Measurements from ENCODE around the gene ATL2.

ATL2 gene

DNA sequence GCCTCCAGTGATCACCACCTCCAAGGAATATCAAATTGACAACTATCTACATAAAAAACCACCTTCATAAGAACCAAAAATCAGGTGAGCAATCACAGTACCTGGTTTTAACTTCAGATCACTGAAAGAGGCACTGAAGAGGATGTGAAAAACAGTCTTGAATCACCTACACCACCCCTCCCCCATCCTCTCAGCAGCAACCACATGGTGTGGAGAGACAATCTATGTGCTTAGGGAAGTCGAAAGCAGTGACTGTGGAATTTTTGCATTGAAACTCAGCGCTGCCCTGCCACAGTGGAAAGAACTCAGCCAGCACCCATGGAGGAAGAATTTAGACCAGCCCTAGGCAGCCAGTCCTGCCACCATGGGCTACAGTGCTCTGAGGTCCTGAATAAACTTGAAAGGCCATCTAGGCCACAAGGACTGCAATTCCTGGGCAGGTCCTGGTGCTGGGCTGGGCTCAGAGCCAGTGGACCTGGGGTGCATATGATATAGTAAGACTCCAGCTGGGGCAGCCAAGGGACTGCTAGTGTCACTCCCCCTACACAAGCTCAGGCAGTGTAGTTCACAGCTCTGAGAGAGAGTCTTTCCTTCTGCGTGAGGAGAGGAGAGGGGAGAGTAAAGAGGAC is 75.6 kb downstream of the ATL2 start:
- H3K9ac ChIP-seq (ENCODE audit: insufficient read length) = no peak overlapping the region
- peaks cover 56% of the 10 kb centered on the region for H3K36me3 ChIP-seq (ENCODE audit: insufficient read depth, low read length)
- TF ChIP-seq FOXP2 (optimal IDR thresholded peaks at IDR 0.05; ENCODE audit: control extremely low read depth, extremely low read length, insufficient read depth) (no peak), EZH2 (IDR thresholded peaks at IDR 0.05) (no peak), POLR2AphosphoS5 (IDR thresholded peaks at IDR 0.05; ENCODE audit: borderline replicate concordance, low read depth, low read length) (no peak)
- H3K4me3 ChIP-seq = no peak overlapping the region
- H3K9me3 ChIP-seq (ENCODE audit: low read depth, low read length) = no peaks in the 10 kb centered on the region
- no peak overlapping the region for H3K27ac ChIP-seq
- DNase-seq (ENCODE audit: low read depth, low spot score) = no peak

DNA sequence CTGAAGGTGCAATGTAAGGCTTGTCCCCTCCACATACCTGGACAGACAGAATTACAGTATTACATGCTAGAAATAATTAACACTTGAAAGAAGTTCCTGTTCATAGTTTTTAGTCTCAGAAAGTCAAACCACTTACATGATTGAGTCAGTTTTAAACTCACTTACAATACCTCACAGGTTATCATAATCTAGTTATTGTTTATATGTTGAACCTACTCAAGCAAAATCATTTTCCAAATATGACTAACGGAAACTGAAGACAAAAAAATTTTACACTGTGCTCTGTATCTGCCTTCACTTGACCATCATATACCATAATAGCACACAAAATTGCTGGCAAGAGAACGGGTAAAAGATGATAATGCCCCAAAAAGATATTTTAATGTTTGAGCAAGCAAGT is 78.5 kb downstream of the ATL2 start:
- peaks cover 47% of the 10 kb centered on the region for H3K36me3 ChIP-seq (ENCODE audit: insufficient read depth, low read length)

DNA sequence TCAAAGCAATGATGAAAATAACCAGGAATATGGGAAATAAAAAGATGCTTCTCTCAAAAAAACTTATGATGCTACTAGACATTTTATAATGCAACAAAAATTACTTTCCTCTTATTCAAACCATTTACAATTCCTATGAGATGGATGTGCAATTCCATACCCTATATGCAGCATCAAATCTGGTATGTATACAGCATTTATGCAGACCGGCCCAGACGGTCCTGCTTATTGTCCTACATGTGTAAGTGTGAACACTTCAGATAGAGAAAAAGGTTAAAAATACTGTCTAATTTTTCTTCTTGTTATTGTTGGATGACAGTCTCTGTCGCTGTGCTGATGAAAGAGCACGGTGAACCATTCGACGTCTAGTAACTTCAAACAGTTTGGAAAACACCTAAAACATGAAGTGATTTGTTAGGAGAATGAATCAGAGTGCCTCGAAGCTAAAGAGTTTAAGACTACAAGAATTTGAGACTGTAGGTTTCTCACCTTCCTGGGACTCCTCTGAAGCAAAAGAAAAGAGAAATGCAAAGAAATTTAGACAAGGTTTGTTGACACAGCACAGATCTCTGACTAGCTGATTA is 80.8 kb downstream of the ATL2 start:
- Histone ChIP-seq H3K9ac (ENCODE audit: insufficient read length) (no peak overlapping the region), H3K4me3 (no peak overlapping the region), H3K9me3 (ENCODE audit: low read depth, low read length) (no peaks in the 10 kb centered on the region), H3K36me3 (ENCODE audit: insufficient read depth, low read length) (peaks cover 38% of the 10 kb centered on the region), H3K27ac (no peak overlapping the region)
- no peak for DNase-seq (ENCODE audit: low read depth, low spot score)
- TF ChIP-seq FOXP2 (optimal IDR thresholded peaks at IDR 0.05; ENCODE audit: control extremely low read depth, extremely low read length, insufficient read depth) = no peak
- no peak for TF ChIP-seq EZH2 (IDR thresholded peaks at IDR 0.05)
- no peak for TF ChIP-seq POLR2AphosphoS5 (IDR thresholded peaks at IDR 0.05; ENCODE audit: borderline replicate concordance, low read depth, low read length)

More for the DNA sequence above, 78.5 kb downstream of the ATL2 start:
- H3K9ac ChIP-seq (ENCODE audit: insufficient read length) = no peak overlapping the region
- H3K9me3 ChIP-seq (ENCODE audit: low read depth, low read length) = no peaks in the 10 kb centered on the region
- DNase-seq (ENCODE audit: low read depth, low spot score) = no peak
- no peak overlapping the region for H3K27ac ChIP-seq
- no peak for TF ChIP-seq POLR2AphosphoS5 (IDR thresholded peaks at IDR 0.05; ENCODE audit: borderline replicate concordance, low read depth, low read length)
- no peak for TF ChIP-seq FOXP2 (optimal IDR thresholded peaks at IDR 0.05; ENCODE audit: control extremely low read depth, extremely low read length, insufficient read depth)
- no peak for TF ChIP-seq EZH2 (IDR thresholded peaks at IDR 0.05)
- no peak overlapping the region for H3K4me3 ChIP-seq

DNA sequence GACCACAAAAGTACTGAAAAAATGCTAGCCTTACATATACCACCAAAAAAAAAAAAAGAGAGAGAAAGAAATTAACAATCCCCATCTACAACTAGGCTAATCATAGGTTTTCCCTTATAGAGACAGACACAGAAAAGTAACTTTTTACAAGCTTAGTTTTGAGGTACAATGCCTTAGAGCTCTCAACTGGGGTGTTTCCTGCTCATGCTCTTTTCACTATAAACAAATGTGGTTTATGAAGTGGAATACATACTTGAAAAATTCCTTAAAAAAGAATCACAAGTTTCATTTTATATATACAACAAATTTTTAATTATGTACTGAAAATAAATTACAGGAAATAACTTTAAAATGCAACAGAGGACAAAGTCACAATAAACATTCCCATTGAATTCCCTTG is 82.5 kb downstream of the ATL2 start:
- Histone ChIP-seq H3K27ac (peak overlapping the region; percentile 76), H3K9me3 (ENCODE audit: low read depth, low read length) (no peaks in the 10 kb centered on the region), H3K4me3 (no peak overlapping the region), H3K36me3 (ENCODE audit: insufficient read depth, low read length) (peaks cover 38% of the 10 kb centered on the region), H3K9ac (ENCODE audit: insufficient read length) (no peak overlapping the region)
- no peak for DNase-seq (ENCODE audit: low read depth, low spot score)
- no peak for TF ChIP-seq POLR2AphosphoS5 (IDR thresholded peaks at IDR 0.05; ENCODE audit: borderline replicate concordance, low read depth, low read length)
- TF ChIP-seq EZH2 (IDR thresholded peaks at IDR 0.05) = no peak
- no peak for TF ChIP-seq FOXP2 (optimal IDR thresholded peaks at IDR 0.05; ENCODE audit: control extremely low read depth, extremely low read length, insufficient read depth)

DNA sequence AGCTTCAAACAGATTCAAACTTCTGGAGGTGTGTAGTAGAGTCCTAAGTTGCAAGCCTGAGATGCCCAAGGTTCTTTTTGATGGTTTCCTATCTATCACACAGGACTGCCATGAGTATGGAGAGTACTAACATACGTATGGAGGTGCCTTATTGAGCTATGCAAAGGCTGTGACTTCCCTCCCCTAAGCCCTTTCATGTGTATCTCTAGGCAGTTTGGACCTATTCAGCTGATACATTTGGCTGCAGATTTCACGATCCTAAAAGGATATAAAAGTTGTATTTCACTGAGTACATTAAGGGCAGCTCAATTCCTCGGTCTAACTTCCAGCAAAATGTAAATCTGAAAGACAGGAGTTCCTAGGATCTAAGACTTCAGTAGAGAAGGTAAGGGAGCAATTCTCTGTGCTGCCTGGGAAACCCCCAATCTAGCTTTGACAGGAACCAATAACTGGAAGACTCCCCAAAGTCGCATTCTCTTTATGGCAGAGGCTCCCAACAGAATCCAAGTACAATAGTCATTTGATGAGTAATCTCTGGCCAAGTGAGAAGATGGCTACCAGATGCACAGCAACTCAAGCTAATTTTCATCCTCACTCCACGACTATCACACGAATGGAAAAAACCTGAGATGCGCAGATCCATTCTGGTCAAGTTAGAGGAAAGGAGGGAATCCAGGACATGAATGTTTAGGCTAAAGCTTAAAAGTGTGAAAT is 83.8 kb downstream of the ATL2 start:
- DNase-seq (ENCODE audit: low read depth, low spot score) = no peak
- Histone ChIP-seq H3K36me3 (ENCODE audit: insufficient read depth, low read length) (peaks cover 32% of the 10 kb centered on the region), H3K27ac (no peak overlapping the region), H3K4me3 (no peak overlapping the region), H3K9me3 (ENCODE audit: low read depth, low read length) (no peaks in the 10 kb centered on the region), H3K9ac (ENCODE audit: insufficient read length) (no peak overlapping the region)
- TF ChIP-seq POLR2AphosphoS5 (IDR thresholded peaks at IDR 0.05; ENCODE audit: borderline replicate concordance, low read depth, low read length) (no peak), FOXP2 (optimal IDR thresholded peaks at IDR 0.05; ENCODE audit: control extremely low read depth, extremely low read length, insufficient read depth) (no peak)

DNA sequence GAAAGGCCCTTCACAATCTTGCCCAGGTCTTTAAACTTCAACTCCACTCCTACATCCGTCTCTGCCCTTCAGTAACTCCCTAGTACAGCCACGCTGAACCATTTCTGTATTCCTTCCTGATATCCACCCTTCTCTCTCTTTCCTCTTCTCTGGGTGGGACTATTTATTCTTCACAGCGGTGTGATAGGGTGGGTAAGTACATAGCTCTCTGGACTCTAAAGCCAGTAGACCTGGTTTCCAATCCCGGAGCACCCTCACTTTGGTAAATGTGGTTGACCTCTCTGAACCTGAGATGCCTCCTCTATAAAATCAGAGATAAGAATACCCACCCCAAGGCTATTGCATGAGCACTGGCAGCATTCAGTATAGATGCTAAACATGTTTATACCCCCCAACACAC is 86.7 kb downstream of the ATL2 start:
- DNase-seq (ENCODE audit: low read depth, low spot score) = no peak
- Histone ChIP-seq H3K27ac (no peak overlapping the region), H3K9me3 (ENCODE audit: low read depth, low read length) (no peaks in the 10 kb centered on the region), H3K36me3 (ENCODE audit: insufficient read depth, low read length) (peaks cover 2% of the 10 kb centered on the region; the same call in 1 of the 2 replicates), H3K9ac (ENCODE audit: insufficient read length) (no peak overlapping the region), H3K4me3 (no peak overlapping the region)
- no peak for TF ChIP-seq POLR2AphosphoS5 (IDR thresholded peaks at IDR 0.05; ENCODE audit: borderline replicate concordance, low read depth, low read length)
- no peak for TF ChIP-seq EZH2 (IDR thresholded peaks at IDR 0.05)
- TF ChIP-seq FOXP2 (optimal IDR thresholded peaks at IDR 0.05; ENCODE audit: control extremely low read depth, extremely low read length, insufficient read depth) = no peak

DNA sequence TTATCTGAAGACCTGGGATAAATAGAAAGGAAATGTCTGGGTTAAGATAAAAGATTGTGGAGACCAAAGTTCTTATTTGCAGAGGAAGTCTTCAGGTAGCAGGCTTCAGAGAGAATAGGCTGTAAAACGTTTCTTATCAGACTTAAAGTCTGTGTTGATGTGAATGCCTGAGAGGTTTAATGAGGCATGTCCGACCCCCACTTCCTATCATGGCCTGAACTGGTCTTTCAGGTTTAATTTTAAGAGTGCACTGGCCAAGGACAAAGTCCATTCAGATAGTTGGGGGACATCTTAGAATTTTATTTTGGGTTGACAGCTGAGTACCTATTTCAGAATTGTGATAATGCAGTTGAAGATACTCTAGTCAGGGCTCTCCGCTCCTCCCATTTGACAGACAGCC is 92.1 kb downstream of the ATL2 start:
- Histone ChIP-seq H3K9ac (ENCODE audit: insufficient read length) (no peak overlapping the region), H3K4me3 (no peak overlapping the region), H3K27ac (no peak overlapping the region), H3K36me3 (ENCODE audit: insufficient read depth, low read length) (no peaks in the 10 kb centered on the region), H3K9me3 (ENCODE audit: low read depth, low read length) (no peaks in the 10 kb centered on the region)
- no peak for DNase-seq (ENCODE audit: low read depth, low spot score)
- TF ChIP-seq POLR2AphosphoS5 (IDR thresholded peaks at IDR 0.05; ENCODE audit: borderline replicate concordance, low read depth, low read length) (no peak), FOXP2 (optimal IDR thresholded peaks at IDR 0.05; ENCODE audit: control extremely low read depth, extremely low read length, insufficient read depth) (no peak), EZH2 (IDR thresholded peaks at IDR 0.05) (no peak)

DNA sequence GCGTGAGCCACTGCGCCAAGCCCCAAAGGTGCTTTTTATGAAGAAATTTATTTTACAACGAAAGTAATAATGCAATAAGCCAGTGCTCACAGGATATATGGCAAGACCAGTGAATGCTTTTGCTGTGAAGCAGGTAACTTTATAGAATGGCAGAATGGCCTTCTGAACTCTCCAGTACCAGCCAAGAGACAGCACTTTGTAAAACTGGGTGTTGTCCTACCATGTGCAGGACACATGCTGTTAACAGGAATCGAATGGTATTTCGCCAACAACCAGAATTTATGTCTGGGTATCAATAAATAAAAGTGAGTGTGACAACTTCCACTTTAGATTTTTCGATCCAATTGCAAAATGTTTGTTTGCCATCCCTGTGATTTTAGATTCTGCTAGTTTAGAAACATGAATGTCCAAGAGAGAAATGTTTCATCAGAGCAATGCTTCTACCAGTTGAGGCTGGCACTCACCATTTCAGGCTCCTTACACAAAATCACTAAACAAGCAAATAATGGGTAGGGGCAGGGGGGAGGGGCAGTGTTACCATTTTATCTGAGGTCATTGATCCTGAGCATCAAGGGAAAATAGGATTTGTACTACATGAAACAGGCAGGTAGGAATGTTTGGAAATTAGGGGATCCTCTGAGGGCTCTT is 95.9 kb downstream of the ATL2 start:
- H3K9me3 ChIP-seq (ENCODE audit: low read depth, low read length) = no peaks in the 10 kb centered on the region
- no peak for DNase-seq (ENCODE audit: low read depth, low spot score)
- TF ChIP-seq FOXP2 (optimal IDR thresholded peaks at IDR 0.05; ENCODE audit: control extremely low read depth, extremely low read length, insufficient read depth) (no peak), POLR2AphosphoS5 (IDR thresholded peaks at IDR 0.05; ENCODE audit: borderline replicate concordance, low read depth, low read length) (no peak), EZH2 (IDR thresholded peaks at IDR 0.05) (no peak)
- H3K36me3 ChIP-seq (ENCODE audit: insufficient read depth, low read length) = no peaks in the 10 kb centered on the region
- H3K27ac ChIP-seq = no peak overlapping the region
- no peak overlapping the region for H3K4me3 ChIP-seq
- H3K9ac ChIP-seq (ENCODE audit: insufficient read length) = no peak overlapping the region
